Epidermal melanocyte (primary cell): ENCODE measurements around the gene MYO3B.
"Not testable (repeated sequence)": the region's sequence is repeated elsewhere in the genome, so short reads cannot be mapped to it uniquely, and the experiment has no call there.

ENCODE experiments used
- DNase-seq: peaks from one replicate; pipeline ENCODE4 v3.0.0; 2011; ENCODE audit warnings: low spot score; ENCODE audit not compliant: insufficient read length

Gene MYO3B

DNA sequence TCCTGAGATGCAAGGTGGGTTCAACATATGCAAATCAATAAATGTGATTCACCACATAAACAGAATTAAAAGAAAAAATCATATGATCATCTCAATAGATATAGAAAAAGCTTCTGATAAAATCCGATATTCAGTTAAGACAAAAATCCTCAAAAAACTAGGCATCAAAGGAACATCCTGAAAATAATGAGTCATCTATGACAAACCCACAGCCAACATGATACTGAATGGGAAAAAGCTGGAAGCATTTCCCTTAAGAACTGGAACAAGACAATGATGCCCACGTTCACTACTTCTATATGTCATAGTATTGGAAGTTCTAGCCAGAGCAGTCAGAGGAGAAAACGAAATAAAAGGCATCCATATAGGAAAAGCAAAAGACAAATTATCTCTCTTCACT lies 80.4 kb downstream of the MYO3B start:
- DNase-seq, result no peak

- no peak for DNase-seq
These were observed 82.2 kb downstream of the MYO3B start for GRCh38 chr2:170260188-170260587.

- DNase-seq, result no peak
These were observed 83.6 kb downstream of the MYO3B start for GRCh38 chr2:170261566-170261965.

- DNase-seq, result no peak
These were observed 84.4 kb downstream of the MYO3B start for GRCh38 chr2:170262343-170262742.

- no peak for DNase-seq
These were observed 84.9 kb downstream of the MYO3B start for GRCh38 chr2:170262806-170263205.

DNA sequence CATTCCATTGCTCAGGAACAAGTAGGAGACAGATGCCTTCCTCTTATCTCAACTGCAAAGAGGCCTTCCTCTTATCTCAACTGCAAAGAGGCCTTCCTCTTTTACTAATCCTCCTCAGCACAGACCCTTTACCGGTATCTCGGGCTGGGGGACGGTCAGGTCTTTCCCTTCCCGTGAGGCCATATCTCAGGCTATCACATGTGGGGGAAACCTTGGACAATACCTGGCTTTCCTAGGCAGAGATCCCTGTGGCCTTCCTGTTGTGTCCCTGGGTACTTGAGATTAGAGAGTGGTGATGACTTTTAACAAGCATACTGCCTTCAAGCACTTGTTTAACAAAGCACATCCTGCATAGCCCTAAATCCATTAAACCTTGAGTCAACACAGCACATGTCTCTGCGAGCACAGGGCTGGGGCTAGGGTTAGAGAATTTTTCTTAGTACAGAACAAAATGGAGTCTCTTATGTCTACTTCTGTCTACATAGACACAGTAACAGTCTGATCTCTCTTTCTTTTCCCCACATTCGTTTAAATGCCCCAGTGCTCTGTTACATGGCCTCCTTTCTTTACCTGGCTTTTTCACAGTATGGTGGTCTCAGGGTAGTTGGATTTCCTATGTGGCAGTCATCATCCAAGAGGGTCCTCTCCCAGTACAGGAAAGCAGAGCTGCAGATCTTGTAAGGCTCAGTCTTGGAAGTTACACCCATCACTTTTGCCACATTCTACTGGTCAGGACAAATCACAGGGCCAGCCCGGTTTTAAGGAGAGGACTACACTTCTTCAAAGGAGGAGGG lies 86.0 kb downstream of the MYO3B start:
- not testable (repeated sequence) for DNase-seq

- DNase-seq, result no peak
These were observed 86.5 kb downstream of the MYO3B start for GRCh38 chr2:170264522-170264860.

- DNase-seq, result no peak
These were observed 86.9 kb downstream of the MYO3B start for GRCh38 chr2:170264865-170265264.

DNA sequence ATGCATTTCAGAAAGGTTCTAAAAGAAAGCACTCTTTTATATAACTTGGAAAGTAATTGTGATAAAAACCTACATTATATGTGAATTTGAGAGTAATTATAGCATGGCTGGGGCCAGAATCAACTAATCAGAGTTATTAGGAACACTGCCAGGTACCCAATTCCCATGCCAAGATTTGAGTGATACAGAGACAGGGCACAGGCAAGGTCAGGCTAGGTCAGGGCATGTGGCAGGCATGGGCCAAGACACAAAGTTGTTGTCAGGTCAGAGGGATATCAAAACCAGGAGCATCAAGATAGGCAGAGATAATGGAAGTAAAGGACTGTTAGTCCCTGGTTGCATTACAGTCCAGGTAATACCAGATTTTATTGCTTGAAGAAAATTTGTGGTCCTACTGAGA lies 87.4 kb downstream of the MYO3B start:
- DNase-seq, result no peak

GRCh38 chr2:170266358-170266757 lies 88.4 kb downstream of the MYO3B start:
- DNase-seq, result no peak

GRCh38 chr2:170267071-170267470 lies 89.1 kb downstream of the MYO3B start:
- no peak for DNase-seq

- DNase-seq, result no peak
These were observed 92.4 kb downstream of the MYO3B start for GRCh38 chr2:170270278-170270864.

DNA sequence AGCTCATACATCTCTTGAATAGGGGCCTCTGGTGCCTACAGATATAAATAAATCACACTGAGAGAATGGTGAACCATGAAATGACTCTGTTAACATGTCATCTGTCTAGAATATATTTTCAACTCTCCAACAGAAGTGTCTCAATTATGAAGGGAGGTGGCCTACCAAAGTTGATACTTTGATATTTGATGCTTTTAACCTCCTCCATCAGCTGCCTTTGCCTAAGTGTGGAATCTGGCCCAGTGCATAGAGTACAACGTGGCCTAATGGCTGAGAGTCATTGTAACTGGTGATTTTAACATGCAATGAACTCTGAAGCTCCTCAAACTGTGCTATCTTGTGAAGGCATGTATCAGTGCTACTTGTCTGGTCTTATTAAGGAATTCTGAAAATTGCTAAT lies 93.4 kb downstream of the MYO3B start:
- no peak for DNase-seq

GRCh38 chr2:170276056-170276455 lies 98.1 kb downstream of the MYO3B start:
- no peak for DNase-seq

- DNase-seq, result no peak
These were observed 99.1 kb downstream of the MYO3B start for GRCh38 chr2:170276925-170277629.

DNA sequence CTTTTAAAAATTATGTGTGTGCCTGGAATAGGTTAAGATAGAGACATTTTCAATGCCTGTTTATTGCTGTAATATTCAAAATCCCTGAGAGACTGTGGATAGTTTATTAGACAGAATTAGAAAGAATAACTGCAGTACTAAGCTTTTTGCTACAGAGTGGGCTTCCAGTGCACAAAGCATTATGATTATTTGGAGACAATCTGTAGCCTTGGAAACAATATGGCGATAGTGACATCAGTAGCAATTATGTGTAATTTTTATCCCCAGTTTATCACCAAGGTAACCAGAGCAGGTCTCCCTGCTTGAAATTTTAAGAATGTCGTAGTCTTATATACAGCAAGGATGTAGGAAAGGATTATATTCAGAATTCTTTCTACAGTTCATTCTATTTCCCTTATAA lies 100.0 kb downstream of the MYO3B start:
- DNase-seq, result no peak

GRCh38 chr2:170279615-170280014 lies 101.7 kb downstream of the MYO3B start:
- not testable (repeated sequence) for DNase-seq

- no peak for DNase-seq
These were observed 104.9 kb downstream of the MYO3B start for GRCh38 chr2:170282851-170283250.

GRCh38 chr2:170284205-170284604 lies 106.3 kb downstream of the MYO3B start:
- no peak for DNase-seq

DNA sequence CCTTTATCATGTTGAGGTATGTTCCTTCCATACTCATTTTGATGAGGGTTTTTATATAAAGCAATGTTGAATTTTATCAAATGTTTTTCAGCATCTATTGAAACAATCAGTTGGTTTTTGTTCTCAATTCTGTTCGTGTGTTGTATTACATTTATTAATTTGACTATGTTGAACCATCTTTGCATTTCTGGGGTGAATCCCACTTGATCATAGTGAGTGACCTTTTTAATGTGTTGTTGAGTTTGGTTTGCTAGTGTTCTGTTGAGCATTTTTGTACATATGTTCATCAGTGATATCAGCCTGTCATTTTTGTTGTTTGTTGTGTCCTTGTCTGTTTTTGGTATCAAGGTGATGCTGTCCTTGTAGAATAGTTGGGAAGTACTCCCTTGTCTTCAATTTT lies 110.9 kb downstream of the MYO3B start:
- DNase-seq, result no peak

DNA sequence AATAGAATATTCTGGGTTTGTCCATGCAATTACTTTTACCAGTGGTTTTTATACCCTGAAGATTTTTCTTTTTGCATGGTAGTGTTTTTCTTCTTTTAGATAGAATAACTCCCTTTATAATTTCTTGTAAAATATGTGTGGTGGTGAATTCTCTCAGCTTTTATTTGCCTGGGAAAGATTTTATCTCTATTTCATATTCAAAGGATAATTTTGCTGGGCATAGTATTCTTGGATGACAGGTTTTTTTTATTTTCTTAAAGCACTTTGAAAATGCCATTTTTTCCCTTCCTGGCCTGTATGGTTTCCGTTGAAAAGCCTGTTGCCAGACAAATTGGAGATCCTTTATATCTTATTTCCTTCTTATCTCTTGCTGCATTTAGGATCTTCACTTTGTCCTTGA lies 113.5 kb downstream of the MYO3B start:
- DNase-seq, result no peak

DNA sequence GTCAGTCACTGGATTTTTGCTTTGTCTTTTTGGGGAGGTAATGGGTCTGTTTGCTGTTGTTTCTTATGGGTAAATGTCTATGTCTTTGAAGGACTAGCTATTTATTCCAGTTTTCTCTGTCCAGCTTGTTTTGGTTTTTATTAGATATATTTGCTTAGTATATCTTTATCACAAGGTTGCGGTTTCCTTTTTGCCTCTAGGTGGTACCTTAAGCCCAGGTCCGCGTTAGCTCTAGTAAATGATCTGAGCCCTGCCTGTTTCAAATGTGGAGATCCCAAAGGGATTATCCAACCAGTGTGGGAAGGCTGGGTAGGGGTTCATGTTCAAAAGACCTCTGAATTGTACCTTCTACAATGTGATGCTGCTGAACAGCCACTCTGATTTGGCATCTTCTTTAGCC lies 114.5 kb downstream of the MYO3B start:
- no peak for DNase-seq

GRCh38 chr2:170297496-170297895 lies 119.5 kb downstream of the MYO3B start:
- DNase-seq, result no peak
